H1 (cell line): Measurements from ENCODE around the gene NXN. TPM values are rescaled to one million over a fixed set of nuclear protein-coding genes. Genes with fewer than 3 reads are reported as not detected.

ENCODE experiments used
- CTCF ChIA-PET: fragments of 300-600 bp; sonication (Branson Sonifier 250); formaldehyde crosslinking; loops from one replicate; lab custom pipeline; 2021; ENCODE audit not compliant: partially characterized antibody; lab: Charles Lee
- POLR2A ChIA-PET: fragments of 300-600 bp; sonication (Branson Sonifier 250); formaldehyde crosslinking; loops from one replicate; lab custom pipeline; 2021; ENCODE audit warnings: inconsistent platforms; ENCODE audit not compliant: partially characterized antibody; lab: Charles Lee
- DNase-seq, 2 experiments: peaks; one replicate each; pipeline versions ENCODE4 v3.0.0 to v3.0.0-alpha.2; 2010 to 2022; ENCODE audit warnings: low spot score in 2 of 2, low read depth in 1 of 2, mixed read lengths in 1 of 2
- FAIRE-seq: peaks from 2 replicates; lab custom pipeline; 2011; peaks lifted over from hg19 to GRCh38; lab: Jason Lieb, UNC
- H2AFZ ChIP-seq: 2 replicates; pipeline ENCODE4 v1.8.1; 2012; ENCODE audit warnings: low read length, inconsistent platforms
- H2AK5ac ChIP-seq: 2 replicates; pipeline ENCODE4 v1.6.1; 2013; ENCODE audit warnings: low read depth, low read length
- H2BK120ac ChIP-seq: replicated peaks from 2 replicates; pipeline ENCODE3; 2013; ENCODE audit warnings: low read depth, low read length, inconsistent platforms
- H2BK12ac ChIP-seq: 2 replicates; pipeline ENCODE4 v1.6.1; 2013; ENCODE audit warnings: low read depth, low read length
- H2BK15ac ChIP-seq: 2 replicates; pipeline ENCODE4 v1.6.1; 2013; ENCODE audit warnings: low read length
- H2BK20ac ChIP-seq: 2 replicates; pipeline ENCODE4 v1.6.1; 2013; ENCODE audit warnings: low read length
- H2BK5ac ChIP-seq: 2 replicates; pipeline ENCODE4 v1.6.1; 2013; ENCODE audit warnings: low read depth, low read length
- H3K14ac ChIP-seq: 2 replicates; pipeline ENCODE4 v1.6.1; 2013; ENCODE audit warnings: inconsistent platforms; ENCODE audit not compliant: insufficient read length
- H3K18ac ChIP-seq: 2 replicates; pipeline ENCODE4 v1.6.1; 2013; ENCODE audit warnings: low read length; ENCODE audit errors: extremely low read depth
- H3K23ac ChIP-seq: 2 replicates; pipeline ENCODE4 v1.6.1; 2013; ENCODE audit warnings: inconsistent platforms; ENCODE audit not compliant: insufficient read length
- H3K23me2 ChIP-seq: 2 replicates; pipeline ENCODE4 v1.6.1; 2013; ENCODE audit warnings: low read depth, low read length
- H3K27ac ChIP-seq: 2 replicates; pipeline ENCODE4 v1.6.1; 2011; ENCODE audit warnings: low read depth, low read length, inconsistent platforms
- H3K27me3 ChIP-seq, 4 experiments: replicated peaks in 1 of 4; 1 replicate in 1 of 4; 2 replicates in 3 of 4; pipeline versions ENCODE4 v1.6.1 to v1.8.1; 2011 to 2013; ENCODE audit warnings: low read length in 3 of 4, mild to moderate bottlenecking in 3 of 4, inconsistent platforms in 2 of 4, mixed read lengths in 2 of 4, moderate library complexity in 1 of 4; ENCODE audit not compliant: control insufficient read depth in 3 of 4, insufficient read depth in 3 of 4; ENCODE audit errors: extremely low read depth in 1 of 4
- H3K36me3 ChIP-seq, 4 experiments: 2 replicates each; pipeline versions ENCODE4 v1.6.1 to v1.8.1; 2011 to 2013; ENCODE audit warnings: mild to moderate bottlenecking in 4 of 4, low read length in 3 of 4, moderate library complexity in 2 of 4, control low read depth in 1 of 4, inconsistent platforms in 1 of 4; ENCODE audit not compliant: insufficient read depth in 4 of 4, control insufficient read depth in 2 of 4
- H3K4ac ChIP-seq: replicated peaks from 2 replicates; pipeline ENCODE3; 2013; ENCODE audit warnings: low read length, low read depth, mixed read lengths, inconsistent platforms; ENCODE audit not compliant: insufficient read length
- H3K4me1 ChIP-seq, 4 experiments: replicated peaks in 1 of 4; 1 replicate in 1 of 4; 2 replicates in 3 of 4; pipeline versions ENCODE4 v1.6.1 to v1.8.1; 2011 to 2013; ENCODE audit warnings: low read length in 3 of 4, inconsistent platforms in 2 of 4, mixed read lengths in 1 of 4; ENCODE audit not compliant: insufficient read depth in 4 of 4, control insufficient read depth in 3 of 4
- H3K4me2 ChIP-seq, 2 experiments: 2 replicates each; pipeline versions ENCODE4 v1.6.1 to v1.8.1; 2011 to 2013; ENCODE audit warnings: low read depth in 2 of 2, low read length in 2 of 2, control low read depth in 1 of 2, inconsistent platforms in 1 of 2, mild to moderate bottlenecking in 1 of 2; ENCODE audit not compliant: insufficient read depth in 1 of 2
- H3K4me3 ChIP-seq, 4 experiments: fragments of 200-600, 300-600 bp in 1 of 4; sonication (generic), shearing (Covaris generic), sonication (Bioruptor Twin) in 1 of 4; 2 replicates each; pipeline versions ENCODE4 v1.5.1 to v1.8.1; 2011 to 2016; ENCODE audit warnings: low read length in 4 of 4, low read depth in 3 of 4, control low read depth in 2 of 4, inconsistent platforms in 2 of 4, mild to moderate bottlenecking in 2 of 4, mixed read lengths in 1 of 4, moderate library complexity in 1 of 4; ENCODE audit not compliant: insufficient read depth in 2 of 4; ENCODE audit errors: extremely low read depth in 1 of 4
- H3K56ac ChIP-seq: replicated peaks from 2 replicates; pipeline ENCODE3; 2013; ENCODE audit warnings: low read depth, mild to moderate bottlenecking, mixed read lengths, low read length, inconsistent platforms; ENCODE audit not compliant: insufficient read length
- H3K79me1 ChIP-seq: 2 replicates; pipeline ENCODE4 v1.6.1; 2013; ENCODE audit warnings: low read depth, low read length, control low read depth
- H3K79me2 ChIP-seq, 2 experiments: 2 replicates each; pipeline versions ENCODE4 v1.6.1 to v1.8.1; 2012 to 2013; ENCODE audit warnings: low read length in 2 of 2, mild to moderate bottlenecking in 2 of 2, inconsistent platforms in 1 of 2; ENCODE audit not compliant: insufficient read depth in 2 of 2, control insufficient read depth in 1 of 2
- H3K9ac ChIP-seq, 4 experiments: replicated peaks in 1 of 4; 1 replicate in 1 of 4; 2 replicates in 3 of 4; pipeline versions ENCODE4 v1.6.1 to v1.8.1; 2011 to 2013; ENCODE audit warnings: low read depth in 3 of 4, low read length in 3 of 4, control low read depth in 2 of 4, mild to moderate bottlenecking in 2 of 4, moderate library complexity in 2 of 4, inconsistent platforms in 1 of 4; ENCODE audit errors: extremely low read depth in 1 of 4
- H3K9me3 ChIP-seq, 2 experiments: 2 replicates each; pipeline versions ENCODE4 v1.6.1 to v1.8.1; 2012 to 2013; ENCODE audit warnings: mild to moderate bottlenecking in 2 of 2, moderate library complexity in 2 of 2, control low read depth in 1 of 2, inconsistent platforms in 1 of 2, low read depth in 1 of 2, low read length in 1 of 2, mixed read lengths in 1 of 2; ENCODE audit not compliant: insufficient read depth in 2 of 2
- H4K20me1 ChIP-seq, 2 experiments: replicated peaks in 1 of 2; 2 replicates each; pipeline versions ENCODE3 to v1.8.1; 2011 to 2013; ENCODE audit warnings: inconsistent platforms in 2 of 2, low read length in 2 of 2, mild to moderate bottlenecking in 1 of 2; ENCODE audit not compliant: insufficient read depth in 2 of 2, control insufficient read depth in 1 of 2
- H4K5ac ChIP-seq: 2 replicates; pipeline ENCODE4 v1.6.1; 2013; ENCODE audit warnings: low read length, low read depth, mixed read lengths, inconsistent platforms; ENCODE audit not compliant: insufficient read length
- H4K8ac ChIP-seq: 2 replicates; pipeline ENCODE4 v1.8.0; 2013; ENCODE audit warnings: mild to moderate bottlenecking, moderate library complexity, low read length, inconsistent platforms; ENCODE audit not compliant: insufficient read depth; ENCODE audit errors: extremely low read depth
- H4K91ac ChIP-seq: replicated peaks from 2 replicates; pipeline ENCODE3; 2013; ENCODE audit warnings: low read length, mixed read lengths, inconsistent platforms; ENCODE audit not compliant: insufficient read length
- EZH2 ChIP-seq: fragments of 200-600 bp; sonication (generic); IDR thresholded peaks from 2 replicates; pipeline ENCODE4 v1.7.1; 2012; ENCODE audit warnings: low read depth, mild to moderate bottlenecking, moderate library complexity, low read length, inconsistent platforms; ENCODE audit not compliant: severe bottlenecking
- MAX ChIP-seq: IDR thresholded peaks from 2 replicates; pipeline ENCODE4 v1.6.1; 2012; ENCODE audit warnings: inconsistent platforms
- WGBS, 2 experiments: shearing (Covaris generic) in 1 of 2; methylation state at CpG; one replicate each; pipeline versions ENCODE4 v1.1.6 to v1.1.7; 2013 to 2015; ENCODE audit warnings: low lambda C conversion rate in 2 of 2, mixed read lengths in 2 of 2, inconsistent platforms in 1 of 2, low coverage in 1 of 2, missing lambda C conversion rate in 1 of 2; ENCODE audit not compliant: insufficient replicate concordance in 2 of 2, insufficient coverage in 1 of 2, insufficient read length in 1 of 2; ENCODE audit errors: extremely low coverage in 1 of 2, missing lambda C conversion rate in 1 of 2; 5-methylcytosine and 5-hydroxymethylcytosine counted together
- polyA plus RNA-seq, 7 experiments: library from polyadenylated mRNA; depleted of rRNA in 3 of 7; stranded (reverse) in 5 of 7; unstranded in 2 of 7; fragments of >200 nt in 5 of 7; fragments of 200-250 nt in 2 of 7; gene quantifications; 1 replicate in 5 of 7; 2 replicates in 1 of 7; 4 replicates in 1 of 7; pipeline versions ENCODE4 v1.2.1 to v1.2.3, GENCODE V29; 2011 to 2013; ENCODE audit warnings: missing spikeins in 2 of 7, mixed read lengths in 2 of 7
- total RNA-seq: library from RNA; stranded (reverse); fragmentation: NEBNext Ultra II Directional; extraction: Animal tissue kit (Norgen Biotek cat#: 25700); gene quantifications from 2 replicates; pipeline ENCODE4 v1.2.1, GENCODE V29; 2021

NXN gene
- total and polyA plus RNA-seq, 2 of the 8 experiments (the other 6 are each of a cell fraction or from before 2014, with no cell fraction given), result 94.1 to 107 TPM

- Histone ChIP-seq H4K20me1 (peaks cover 0 to 5% of the 10 kb centered on the region in 2 experiments), H4K8ac (no peak overlapping the region), H3K18ac (no peak overlapping the region), H3K4me3 (no peak overlapping the region), H3K27ac (no peak overlapping the region), H3K9ac (no peak overlapping the region), H2AFZ (no peak overlapping the region), H2BK15ac (no peak overlapping the region), H3K79me2 (peaks cover 0 to 75% of the 10 kb centered on the region in 2 experiments; a peak in 3 of 4 replicates), H3K27me3 (no peaks in the 10 kb centered on the region), H2BK20ac (no peak overlapping the region), H3K4me1 (peaks cover 10 to 22% (median 16%) of the 10 kb centered on the region in 4 experiments), H2BK12ac (no peak overlapping the region), H3K36me3 (no peaks in the 10 kb centered on the region; a peak in 1 of 8 replicates), H2AK5ac (no peak overlapping the region), H4K91ac (no peak overlapping the region), H4K5ac (no peak overlapping the region), H3K4ac (no peak overlapping the region), H2BK5ac (no peak overlapping the region), H3K23me2 (no peaks in the 10 kb centered on the region), H3K23ac (no peak overlapping the region), H2BK120ac (no peak overlapping the region), H3K79me1 (peaks cover 12% of the 10 kb centered on the region; the same call in 1 of the 2 replicates), H3K4me2 (no peak overlapping the region), H3K9me3 (no peaks in the 10 kb centered on the region), H3K14ac (no peak overlapping the region), H3K56ac (no peak overlapping the region)
- FAIRE-seq (no peak), DNase-seq (no peak)
- POLR2A ChIA-PET, result interaction anchor here (1.2 to 3.4 kb wide), 5 partner anchors 8 to 54 kb away, joined by 3 to 10 read pairs (median 4); partner anchors contain the start of gene NXN
- CTCF ChIA-PET, result interaction anchor here (1.4 to 2.7 kb wide), 3 partner anchors 10 to 33 kb away, joined by 4 to 17 read pairs (median 4); no protein-coding TSS in a partner anchor
- TF ChIP-seq MAX (no peak), EZH2 (no peak)
- 95% methylated on average over 6 of the region's 6 CpGs; no CpG with 5 or more reads in 1 of the 2 experiments for WGBS, 2 experiments
Measured at GRCh38 chr17:925817-926216, 53.8 kb downstream of the NXN start.
